Hepatocyte (in vitro differentiated cells): ENCODE data around the gene ACTL9. TPM values are rescaled to one million over a fixed set of nuclear protein-coding genes. Genes with fewer than 3 reads are reported as not detected.

Experiments used
- DNase-seq: peaks from one replicate; pipeline ENCODE4 v3.0.0-alpha.2; 2016; ENCODE audit warnings: low spot score
- H2AFZ ChIP-seq: fragments of 200-600 bp; sonication (generic); 2 replicates; pipeline ENCODE4 v1.6.0; 2016; ENCODE audit warnings: antibody characterized with exemption, mild to moderate bottlenecking
- H3K27ac ChIP-seq: fragments of 200-600 bp; sonication (generic); 2 replicates; pipeline ENCODE4 v1.5.1; 2016; ENCODE audit warnings: mild to moderate bottlenecking
- H3K27me3 ChIP-seq: fragments of 200-600 bp; sonication (generic); 2 replicates; pipeline ENCODE4 v1.6.1; 2016
- H3K36me3 ChIP-seq: fragments of 200-600 bp; sonication (generic); replicated peaks from 2 replicates; pipeline ENCODE4 v1.5.1; 2016; ENCODE audit warnings: low read depth; ENCODE audit not compliant: insufficient read depth
- H3K4me1 ChIP-seq: fragments of 200-600 bp; sonication (generic); 2 replicates; pipeline ENCODE4 v1.5.1; 2016; ENCODE audit warnings: mild to moderate bottlenecking, moderate library complexity; ENCODE audit not compliant: insufficient read depth
- H3K4me2 ChIP-seq: fragments of 200-600 bp; sonication (generic); 2 replicates; pipeline ENCODE4 v1.6.0; 2016
- H3K4me3 ChIP-seq: fragments of 200-600 bp; sonication (generic); 2 replicates; pipeline ENCODE4 v1.5.1; 2016; ENCODE audit warnings: mild to moderate bottlenecking
- H3K79me2 ChIP-seq: fragments of 200-600 bp; sonication (generic); 2 replicates; pipeline ENCODE4 v1.6.0; 2017; ENCODE audit warnings: mild to moderate bottlenecking
- H3K9me2 ChIP-seq: fragments of 200-600 bp; sonication (generic); replicated peaks from 2 replicates; pipeline ENCODE4 v1.6.0; 2017; ENCODE audit warnings: mild to moderate bottlenecking; ENCODE audit not compliant: insufficient read depth
- H3K9me3 ChIP-seq: fragments of 200-600 bp; sonication (generic); 2 replicates; pipeline ENCODE4 v1.5.1; 2016; ENCODE audit warnings: low read depth, mild to moderate bottlenecking
- H4K20me1 ChIP-seq: fragments of 200-600 bp; sonication (generic); 2 replicates; pipeline ENCODE4 v1.6.0; 2016; ENCODE audit warnings: mild to moderate bottlenecking; ENCODE audit not compliant: insufficient read depth, poor library complexity, severe bottlenecking
- CTCF ChIP-seq: fragments of 200-600 bp; sonication (generic); IDR thresholded peaks from 2 replicates; pipeline ENCODE4 v1.5.1; 2016; ENCODE audit warnings: antibody characterized with exemption, mild to moderate bottlenecking; ENCODE audit not compliant: poor library complexity
- EZH2 ChIP-seq: fragments of 200-600 bp; sonication (generic); IDR thresholded peaks from 2 replicates; pipeline ENCODE4 v1.6.1; 2016; ENCODE audit warnings: antibody characterized with exemption, mild to moderate bottlenecking, borderline replicate concordance
- EZH2phosphoT487 ChIP-seq: fragments of 200-600 bp; sonication (generic); IDR thresholded peaks from one replicate; pipeline ENCODE4 v1.6.1; 2018; ENCODE audit warnings: antibody characterized with exemption, mild to moderate bottlenecking, low read depth, moderate library complexity; ENCODE audit not compliant: unreplicated experiment, severe bottlenecking
- WGBS: methylation state at CpG from one replicate; pipeline ENCODE4 v1.1.6; 2016; ENCODE audit warnings: low lambda C conversion rate; ENCODE audit errors: missing lambda C conversion rate; 5-methylcytosine and 5-hydroxymethylcytosine counted together
- polyA plus RNA-seq: library from polyadenylated mRNA; unstranded; fragments of >200 nt; fragmentation: Nextera tagmentation; extraction: Ambion mirVana; gene quantifications from 2 replicates; pipeline ENCODE4 v1.2.1, GENCODE V29; 2016
- total RNA-seq: library from RNA; depleted of rRNA; stranded (reverse); fragments of >200 nt; gene quantifications from 2 replicates; pipeline ENCODE4 v1.2.3, GENCODE V29; 2014

The ACTL9 gene
- total and polyA plus RNA-seq, 2 experiments from 2014 or later: not detected

- TF ChIP-seq CTCF (no peak), EZH2phosphoT487 (no peak), EZH2 (no peak)
- WGBS: 73% methylated on average over 3 of the region's 3 CpGs
Measured at GRCh38 chr19:8675066-8675465, 23.5 kb downstream of the ACTL9 start.

GRCh38 chr19:8673276-8673891, 25.2 kb downstream of the ACTL9 start:
- Histone ChIP-seq H3K27me3 (no peaks in the 10 kb centered on the region), H3K79me2 (no peaks in the 10 kb centered on the region), H3K4me1 (no peaks in the 10 kb centered on the region), H3K4me2 (no peak overlapping the region), H4K20me1 (no peaks in the 10 kb centered on the region), H3K27ac (no peak overlapping the region), H3K9me2 (no peaks in the 10 kb centered on the region), H3K9me3 (no peaks in the 10 kb centered on the region), H3K36me3 (no peaks in the 10 kb centered on the region), H3K4me3 (no peak overlapping the region), H2AFZ (no peak overlapping the region)
- TF ChIP-seq CTCF: no peak
- TF ChIP-seq EZH2phosphoT487: no peak
- TF ChIP-seq EZH2: no peak
- WGBS: 87% methylated on average over 6 of the region's 6 CpGs
- DNase-seq: no peak

More at GRCh38 chr19:8675066-8675465, 23.5 kb downstream of the ACTL9 start:
- Histone ChIP-seq H3K27me3 (no peaks in the 10 kb centered on the region), H3K9me3 (no peaks in the 10 kb centered on the region), H4K20me1 (no peaks in the 10 kb centered on the region), H3K27ac (no peak overlapping the region), H3K4me1 (no peaks in the 10 kb centered on the region), H3K9me2 (no peaks in the 10 kb centered on the region), H2AFZ (no peak overlapping the region), H3K4me3 (no peak overlapping the region), H3K4me2 (no peak overlapping the region), H3K79me2 (no peaks in the 10 kb centered on the region), H3K36me3 (no peaks in the 10 kb centered on the region)
- DNase-seq: no peak

- no peaks in the 10 kb centered on the region for H3K79me2 ChIP-seq
- no peaks in the 10 kb centered on the region for H3K36me3 ChIP-seq
- no peak for DNase-seq
- no peak overlapping the region for H3K4me3 ChIP-seq
- no peak overlapping the region for H2AFZ ChIP-seq
- TF ChIP-seq EZH2phosphoT487: no peak
- TF ChIP-seq CTCF: no peak
- H3K4me2 ChIP-seq: no peak overlapping the region
- no peak overlapping the region for H3K27ac ChIP-seq
- H3K9me2 ChIP-seq: no peaks in the 10 kb centered on the region
- no peaks in the 10 kb centered on the region for H4K20me1 ChIP-seq
- WGBS: 82% methylated on average over 9 of the region's 9 CpGs
- H3K4me1 ChIP-seq: no peaks in the 10 kb centered on the region
- no peaks in the 10 kb centered on the region for H3K27me3 ChIP-seq
- H3K9me3 ChIP-seq: no peaks in the 10 kb centered on the region
Measured at GRCh38 chr19:8666814-8667405, 31.7 kb downstream of the ACTL9 start.
